Memory B cell (primary cell): Measurements from ENCODE around the gene KRTAP10-6.
"Not testable (repeated sequence)": the region's sequence is repeated elsewhere in the genome, so short reads cannot be mapped to it uniquely, and the experiment has no call there.

Experiments used
- ATAC-seq: fragments of 150-1000 bp; cut with Tn5 transposase; 2 replicates; pipeline ENCODE4 v1.10.0; 2021; ENCODE audit warnings: low read depth, mild to moderate bottlenecking, moderate library complexity
- DNase-seq, 2 donors: peaks; one replicate each; pipeline ENCODE4 v3.0.0; 2022; ENCODE audit warnings: low spot score in 2 of 2
- H3K27ac Mint-ChIP-seq: one replicate; pipeline ENCODE4 v1.8.0; 2022; ENCODE audit warnings: mild to moderate bottlenecking, moderate library complexity, mixed read lengths
- H3K27me3 Mint-ChIP-seq: one replicate; pipeline ENCODE4 v1.8.0; 2022; ENCODE audit warnings: mixed read lengths
- H3K36me3 Mint-ChIP-seq: one replicate; pipeline ENCODE4 v1.8.0; 2022; ENCODE audit warnings: mild to moderate bottlenecking, mixed read lengths
- H3K4me1 Mint-ChIP-seq: one replicate; pipeline ENCODE4 v1.8.0; 2022; ENCODE audit warnings: mixed read lengths
- H3K4me3 Mint-ChIP-seq: one replicate; pipeline ENCODE4 v1.8.0; 2022; ENCODE audit warnings: mild to moderate bottlenecking, moderate library complexity, mixed read lengths
- H3K9me3 Mint-ChIP-seq: one replicate; pipeline ENCODE4 v1.8.0; 2022; ENCODE audit warnings: mixed read lengths

KRTAP10-6 gene

DNA sequence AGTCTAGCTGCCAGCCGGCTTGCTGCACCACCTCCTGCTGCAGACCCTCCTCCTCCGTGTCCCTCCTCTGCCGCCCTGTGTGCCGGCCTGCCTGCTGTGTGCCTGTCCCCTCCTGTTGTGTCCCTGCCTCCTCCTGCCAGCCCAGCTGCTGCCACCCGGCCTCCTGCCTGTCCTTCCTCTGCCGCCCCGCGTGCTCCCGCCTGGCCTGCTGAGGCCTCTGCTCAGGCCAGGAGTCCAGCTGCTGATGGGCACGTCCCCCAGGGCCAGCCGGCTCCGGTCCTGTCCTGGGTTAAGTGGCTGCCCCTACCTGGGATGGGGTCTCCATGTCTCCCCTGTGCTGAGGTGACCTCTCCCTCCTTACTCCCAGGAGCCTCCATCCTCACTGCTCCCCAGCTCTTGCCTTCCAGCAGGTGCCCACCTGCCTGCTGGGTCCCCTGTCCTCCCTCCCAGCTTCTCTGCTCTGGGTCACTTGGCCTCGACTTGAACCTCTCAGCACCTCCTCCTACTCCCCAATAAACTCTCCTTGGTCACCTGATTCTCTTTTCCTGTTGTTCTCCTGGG is 20.4 kb upstream of the KRTAP10-6 start:
- Mint-ChIP-seq H3K27ac (no peak overlapping the region), H3K9me3 (peaks cover 15% of the 10 kb centered on the region), H3K4me1 (no peaks in the 10 kb centered on the region), H3K27me3 (peaks cover 18% of the 10 kb centered on the region), H3K36me3 (peaks cover 9% of the 10 kb centered on the region), H3K4me3 (no peak overlapping the region)
- DNase-seq (no peak), ATAC-seq (no peak)

DNA sequence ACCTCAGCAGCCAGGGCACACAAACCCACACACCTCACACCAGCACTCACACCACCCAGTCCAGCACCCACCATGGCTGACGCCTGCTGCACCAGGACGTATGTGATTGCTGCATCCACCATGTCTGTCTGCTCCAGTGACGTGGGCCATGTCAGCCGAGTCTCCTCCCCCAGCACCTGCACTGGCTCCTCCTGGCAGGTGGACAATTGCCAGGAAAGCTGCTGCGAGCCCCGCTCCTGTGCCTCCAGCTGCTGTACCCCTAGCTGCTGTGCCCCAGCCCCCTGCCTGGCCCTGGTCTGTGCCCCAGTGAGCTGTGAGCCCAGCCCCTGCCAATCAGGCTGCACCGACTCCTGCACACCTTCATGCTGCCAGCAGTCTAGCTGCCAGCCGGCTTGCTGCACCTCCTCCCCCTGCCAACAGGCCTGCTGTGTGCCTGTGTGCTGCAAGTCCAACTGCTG is 19.8 kb upstream of the KRTAP10-6 start, which contains the start of gene KRTAP10-8:
Gene KRTAP10-8 (plus strand): TSS at position 51 of the 458 bp plus-strand sequence. CDS start 22 bp downstream, at position 73.
- DNase-seq (no peak), ATAC-seq (no peak)
- Mint-ChIP-seq H3K4me3 (no peak within 1 kb of the TSS), H3K27ac (no peak within 1 kb of the TSS), H3K4me1 (no peaks in the 10 kb centered on the region), H3K27me3 (peaks cover 19% of the 10 kb centered on the region), H3K9me3 (peaks cover 15% of the 10 kb centered on the region), H3K36me3 (peaks cover 9% of the 10 kb centered on the region)

DNA sequence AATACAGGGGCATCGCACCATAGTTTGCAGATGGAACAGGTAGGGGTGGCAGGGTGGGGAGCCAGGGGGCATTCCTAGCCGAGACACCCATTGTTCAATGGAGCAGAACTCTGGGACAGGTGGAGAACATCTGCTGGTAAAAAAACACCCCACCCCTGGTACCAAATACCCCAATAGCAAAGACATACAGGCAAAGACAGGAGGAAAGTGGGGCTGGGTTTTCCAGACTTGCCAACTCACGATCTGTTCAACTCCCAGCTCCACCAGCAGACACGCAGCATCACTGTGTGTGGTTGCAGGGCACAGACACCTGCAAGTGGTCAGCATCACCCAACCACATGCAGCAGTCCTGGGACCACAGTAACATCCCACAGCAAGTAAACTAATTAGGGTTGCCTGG is 19.2 kb upstream of the KRTAP10-6 start:
- no peak for DNase-seq
- peaks cover 9% of the 10 kb centered on the region for H3K36me3 Mint-ChIP-seq
- no peak for ATAC-seq
- H3K9me3 Mint-ChIP-seq: peaks cover 16% of the 10 kb centered on the region
- no peaks in the 10 kb centered on the region for H3K4me1 Mint-ChIP-seq
- no peak overlapping the region for H3K27ac Mint-ChIP-seq
- peaks cover 20% of the 10 kb centered on the region for H3K27me3 Mint-ChIP-seq
- no peak overlapping the region for H3K4me3 Mint-ChIP-seq

DNA sequence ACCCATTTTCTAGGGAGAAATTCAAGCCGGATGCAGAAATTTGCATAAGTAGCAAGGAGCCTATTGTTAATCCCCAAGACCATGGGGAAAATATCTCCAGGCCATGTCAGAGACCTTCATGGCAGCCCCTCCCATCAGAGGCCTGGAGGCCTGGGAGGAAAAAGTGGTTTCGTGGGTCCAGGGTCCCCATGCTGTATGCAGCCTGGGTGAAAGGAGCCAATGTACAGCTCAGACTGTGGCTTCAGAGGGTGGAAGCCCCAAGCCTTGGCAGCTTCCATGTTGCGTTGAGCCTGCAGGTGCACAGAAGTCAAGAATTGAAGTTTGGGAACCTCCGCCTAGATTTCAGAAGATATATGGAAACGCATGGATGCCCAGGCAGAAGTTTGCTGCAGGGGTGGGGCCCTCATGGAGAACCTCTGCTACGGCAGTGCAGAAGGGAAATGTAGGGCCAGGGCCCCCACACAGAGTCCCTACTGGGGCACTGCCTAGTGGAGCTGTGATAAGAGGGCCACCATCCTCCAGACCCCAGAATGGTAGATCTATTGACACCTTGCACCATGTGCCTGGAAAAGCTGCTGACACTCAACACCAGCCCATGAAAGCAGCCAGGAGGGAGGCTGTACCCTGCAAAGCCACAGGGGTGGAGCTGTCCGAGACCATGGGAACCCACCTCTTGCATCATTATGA is 18.0 kb upstream of the KRTAP10-6 start:
- not testable (repeated sequence) for H3K4me1 Mint-ChIP-seq, H3K36me3 Mint-ChIP-seq, H3K27ac Mint-ChIP-seq, ATAC-seq, H3K4me3 Mint-ChIP-seq, DNase-seq
- Mint-ChIP-seq H3K9me3 (peaks cover 20% of the 10 kb centered on the region), H3K27me3 (peaks cover 21% of the 10 kb centered on the region)

DNA sequence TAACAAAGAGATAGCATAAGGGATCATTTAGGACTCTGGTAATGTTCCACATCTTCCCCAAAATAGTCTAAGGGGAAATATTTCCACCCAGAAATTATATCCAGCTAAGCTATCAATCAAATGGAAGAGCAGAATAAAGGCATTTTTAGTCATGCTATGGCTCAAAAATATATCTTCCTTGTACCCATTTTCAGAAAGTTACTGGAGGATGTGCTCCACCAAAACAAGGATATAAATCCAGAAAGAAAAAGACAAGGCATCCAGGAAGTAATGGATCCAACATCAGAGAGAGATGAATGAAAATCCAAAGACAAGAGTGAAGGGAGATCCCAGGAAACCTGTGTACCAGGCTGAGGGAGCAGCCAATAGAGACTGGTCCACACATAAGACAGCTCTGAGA is 16.9 kb upstream of the KRTAP10-6 start:
- no peak overlapping the region for H3K27ac Mint-ChIP-seq
- peaks cover 20% of the 10 kb centered on the region for H3K9me3 Mint-ChIP-seq
- no peak overlapping the region for H3K4me3 Mint-ChIP-seq
- DNase-seq (no peak), ATAC-seq (no peak)
- H3K4me1 Mint-ChIP-seq: no peaks in the 10 kb centered on the region
- peaks cover 24% of the 10 kb centered on the region for H3K27me3 Mint-ChIP-seq
- H3K36me3 Mint-ChIP-seq: peaks cover 9% of the 10 kb centered on the region

DNA sequence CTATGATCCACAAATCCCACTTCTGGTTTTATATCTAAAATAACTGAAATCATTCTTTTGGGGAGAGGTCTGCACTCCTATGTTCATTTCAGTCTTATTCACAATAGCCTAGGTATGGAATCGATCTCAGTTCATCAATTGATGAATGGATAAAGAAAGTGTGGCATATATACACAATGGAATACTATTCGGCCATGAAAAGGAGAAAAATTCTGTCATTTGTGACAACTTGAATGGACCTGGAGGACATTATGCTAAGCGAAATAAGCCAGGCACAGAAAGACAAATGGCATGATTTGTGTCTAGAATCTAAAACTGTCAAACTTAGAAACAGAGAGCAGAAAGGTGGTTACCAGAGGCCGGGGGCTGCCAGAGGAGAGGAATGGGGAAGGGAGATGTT is 14.2 kb upstream of the KRTAP10-6 start:
- peaks cover 17% of the 10 kb centered on the region for H3K9me3 Mint-ChIP-seq
- peaks cover 19% of the 10 kb centered on the region for H3K27me3 Mint-ChIP-seq
- H3K4me3 Mint-ChIP-seq: no peak overlapping the region
- DNase-seq: no peak
- ATAC-seq: no peak
- peaks cover 3% of the 10 kb centered on the region for H3K36me3 Mint-ChIP-seq
- H3K4me1 Mint-ChIP-seq: no peaks in the 10 kb centered on the region
- H3K27ac Mint-ChIP-seq: no peak overlapping the region

DNA sequence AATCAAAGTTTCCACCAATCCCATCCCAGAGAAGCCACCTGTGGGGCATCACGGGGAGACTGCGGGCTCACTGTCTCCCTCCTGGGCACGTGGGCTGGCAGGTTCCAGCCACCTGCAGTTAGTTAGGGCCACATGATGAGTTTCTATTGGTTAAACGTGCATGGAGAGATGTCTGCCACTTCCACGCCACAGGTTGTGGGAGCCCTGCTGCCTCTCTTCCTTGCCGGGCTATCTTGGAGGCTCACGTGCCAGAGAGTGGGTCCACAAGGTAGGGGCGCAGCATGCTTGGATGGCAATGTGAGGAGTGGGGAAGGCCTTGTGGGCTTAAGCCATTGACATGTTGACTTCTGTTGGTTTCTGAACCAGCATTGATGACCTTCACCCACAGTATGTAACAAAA is 11.6 kb upstream of the KRTAP10-6 start:
- ATAC-seq (no peak), DNase-seq (no peak)
- peaks cover 27% of the 10 kb centered on the region for H3K27me3 Mint-ChIP-seq
- H3K36me3 Mint-ChIP-seq: peaks cover 3% of the 10 kb centered on the region
- H3K9me3 Mint-ChIP-seq: peaks cover 8% of the 10 kb centered on the region
- H3K4me1 Mint-ChIP-seq: no peaks in the 10 kb centered on the region
- H3K4me3 Mint-ChIP-seq: no peak overlapping the region
- H3K27ac Mint-ChIP-seq: no peak overlapping the region

DNA sequence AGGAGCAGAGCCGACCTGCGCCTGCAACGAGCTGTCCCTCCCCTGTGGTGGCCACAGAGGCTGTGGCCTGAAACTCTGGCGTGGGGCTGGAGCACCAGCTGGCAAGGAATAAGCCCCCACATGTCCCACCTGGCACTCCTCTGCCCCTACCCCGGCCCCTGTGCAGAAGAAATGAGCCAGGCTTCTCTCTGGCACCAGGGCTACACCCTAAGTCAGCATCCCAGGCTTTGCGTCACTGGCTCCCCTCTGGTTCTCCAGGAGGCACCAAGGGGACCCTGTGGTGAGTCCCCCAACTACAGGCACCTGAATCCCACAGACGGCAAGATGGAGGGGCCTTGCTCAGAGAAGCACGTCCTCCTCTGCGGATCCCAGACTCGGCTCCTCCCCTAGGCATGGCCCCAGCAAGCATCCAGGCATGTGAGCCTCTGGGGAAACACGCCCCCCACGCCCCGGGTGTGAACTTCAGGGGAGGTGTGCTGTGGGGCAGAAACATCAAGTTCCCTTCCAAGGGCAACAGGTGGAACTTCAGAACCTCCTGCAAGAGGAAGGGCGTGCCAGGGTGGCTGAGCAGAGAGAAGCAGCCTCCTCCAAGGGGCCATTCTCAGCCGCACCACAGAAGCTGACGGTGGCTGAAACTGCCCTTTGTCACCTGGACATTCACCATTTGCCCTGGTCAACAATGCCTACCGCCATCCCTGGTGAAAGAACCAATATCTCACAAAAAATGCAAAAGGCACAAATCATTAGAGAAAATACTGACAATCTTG is 11.0 kb upstream of the KRTAP10-6 start:
- ATAC-seq (no peak), DNase-seq (no peak)
- no peaks in the 10 kb centered on the region for H3K4me1 Mint-ChIP-seq
- no peak overlapping the region for H3K4me3 Mint-ChIP-seq
- H3K36me3 Mint-ChIP-seq: peaks cover 4% of the 10 kb centered on the region
- H3K27me3 Mint-ChIP-seq: peaks cover 30% of the 10 kb centered on the region
- H3K27ac Mint-ChIP-seq: no peak overlapping the region
- H3K9me3 Mint-ChIP-seq: peaks cover 11% of the 10 kb centered on the region

DNA sequence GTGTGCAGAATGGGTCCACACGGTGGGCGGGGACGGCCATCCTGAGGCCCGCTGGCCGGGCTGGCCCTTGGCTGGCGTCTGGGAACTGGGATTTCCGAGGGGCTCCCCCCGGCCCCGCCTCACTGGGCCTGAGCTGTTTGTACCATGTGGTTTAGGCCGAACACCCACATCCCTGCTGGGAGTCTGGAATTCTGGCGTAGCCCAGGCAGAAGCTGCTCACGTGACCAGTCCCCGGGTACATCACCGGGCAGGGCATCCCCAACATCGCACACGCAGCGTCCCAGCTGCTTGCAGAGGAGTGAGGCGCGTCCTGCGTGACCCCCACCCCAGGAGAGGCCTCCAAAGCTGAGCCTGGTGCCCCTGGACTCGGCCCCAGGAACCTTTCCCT is 10.2 kb upstream of the KRTAP10-6 start:
- no peak overlapping the region for H3K27ac Mint-ChIP-seq
- H3K27me3 Mint-ChIP-seq: peaks cover 29% of the 10 kb centered on the region

DNA sequence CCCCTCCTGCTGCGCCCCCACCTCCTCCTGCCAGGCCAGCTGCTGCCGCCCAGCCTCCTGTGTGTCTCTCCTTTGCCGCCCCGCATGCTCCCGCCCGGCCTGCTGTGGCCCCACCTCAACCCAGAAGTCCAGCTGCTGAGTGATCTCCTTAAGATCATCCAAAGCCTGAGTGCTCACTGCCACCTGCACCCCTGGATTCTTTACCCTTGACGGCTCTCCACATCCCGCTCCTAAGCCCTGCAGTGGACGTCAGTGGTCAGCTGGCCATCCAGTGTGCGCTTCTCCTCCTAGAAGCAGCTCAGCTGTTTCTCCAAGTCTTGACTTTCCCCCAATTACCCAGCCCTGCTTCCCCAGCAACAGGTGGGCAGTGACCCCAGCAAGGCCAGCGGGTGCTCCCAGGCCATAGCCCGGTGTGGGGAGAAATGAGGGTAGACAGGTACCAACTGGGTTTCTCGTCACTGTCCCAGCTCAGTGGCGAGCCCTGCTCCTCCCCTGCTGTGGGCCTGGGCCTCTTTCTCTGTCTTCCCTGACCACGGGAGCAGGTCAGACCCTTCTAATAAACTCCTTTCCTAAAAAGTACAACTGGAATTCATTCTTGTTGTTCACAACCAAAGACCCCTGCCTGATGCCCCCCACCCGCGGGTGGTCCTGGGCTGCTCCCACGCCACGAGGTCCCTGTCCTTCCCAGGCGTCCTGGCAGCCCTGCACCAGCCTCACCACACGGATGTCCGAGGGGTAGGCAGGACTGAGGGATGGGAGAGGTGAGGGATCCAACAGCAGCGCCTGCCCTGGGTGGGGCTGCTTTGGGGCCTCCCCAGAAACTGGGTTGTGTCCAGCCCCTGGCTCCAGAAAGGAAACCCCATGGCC is 9.5 kb upstream of the KRTAP10-6 start:
- ATAC-seq (no peak), DNase-seq (no peak)
- no peak overlapping the region for H3K4me3 Mint-ChIP-seq
- H3K9me3 Mint-ChIP-seq: peaks cover 14% of the 10 kb centered on the region
- no peak overlapping the region for H3K27ac Mint-ChIP-seq
- peaks cover 29% of the 10 kb centered on the region for H3K27me3 Mint-ChIP-seq
- H3K36me3 Mint-ChIP-seq: peaks cover 4% of the 10 kb centered on the region
- H3K4me1 Mint-ChIP-seq: no peaks in the 10 kb centered on the region

More for the DNA sequence above, 10.2 kb upstream of the KRTAP10-6 start:
- Mint-ChIP-seq H3K4me3 (no peak overlapping the region), H3K9me3 (peaks cover 14% of the 10 kb centered on the region), H3K36me3 (peaks cover 4% of the 10 kb centered on the region), H3K4me1 (no peaks in the 10 kb centered on the region)
- DNase-seq: no peak
- no peak for ATAC-seq

DNA sequence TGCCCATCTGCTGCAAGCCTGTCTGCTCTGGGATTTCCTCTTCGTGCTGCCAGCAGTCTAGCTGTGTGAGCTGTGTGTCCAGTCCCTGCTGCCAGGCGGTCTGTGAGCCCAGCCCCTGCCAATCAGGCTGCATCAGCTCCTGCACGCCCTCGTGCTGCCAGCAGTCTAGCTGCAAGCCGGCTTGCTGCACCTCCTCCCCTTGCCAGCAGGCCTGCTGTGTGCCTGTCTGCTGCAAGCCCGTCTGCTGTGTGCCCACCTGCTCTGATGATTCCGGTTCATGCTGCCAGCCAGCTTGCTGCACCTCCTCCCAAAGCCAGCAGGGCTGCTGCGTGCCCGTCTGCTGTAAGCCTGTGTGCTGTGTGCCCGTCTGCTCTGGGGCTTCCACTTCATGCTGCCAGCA is 8.8 kb upstream of the KRTAP10-6 start:
- Mint-ChIP-seq H3K9me3 (peaks cover 12% of the 10 kb centered on the region), H3K27me3 (peaks cover 27% of the 10 kb centered on the region)
- H3K36me3 Mint-ChIP-seq, H3K4me1 Mint-ChIP-seq, H3K4me3 Mint-ChIP-seq, DNase-seq, H3K27ac Mint-ChIP-seq, ATAC-seq: not testable (repeated sequence)

DNA sequence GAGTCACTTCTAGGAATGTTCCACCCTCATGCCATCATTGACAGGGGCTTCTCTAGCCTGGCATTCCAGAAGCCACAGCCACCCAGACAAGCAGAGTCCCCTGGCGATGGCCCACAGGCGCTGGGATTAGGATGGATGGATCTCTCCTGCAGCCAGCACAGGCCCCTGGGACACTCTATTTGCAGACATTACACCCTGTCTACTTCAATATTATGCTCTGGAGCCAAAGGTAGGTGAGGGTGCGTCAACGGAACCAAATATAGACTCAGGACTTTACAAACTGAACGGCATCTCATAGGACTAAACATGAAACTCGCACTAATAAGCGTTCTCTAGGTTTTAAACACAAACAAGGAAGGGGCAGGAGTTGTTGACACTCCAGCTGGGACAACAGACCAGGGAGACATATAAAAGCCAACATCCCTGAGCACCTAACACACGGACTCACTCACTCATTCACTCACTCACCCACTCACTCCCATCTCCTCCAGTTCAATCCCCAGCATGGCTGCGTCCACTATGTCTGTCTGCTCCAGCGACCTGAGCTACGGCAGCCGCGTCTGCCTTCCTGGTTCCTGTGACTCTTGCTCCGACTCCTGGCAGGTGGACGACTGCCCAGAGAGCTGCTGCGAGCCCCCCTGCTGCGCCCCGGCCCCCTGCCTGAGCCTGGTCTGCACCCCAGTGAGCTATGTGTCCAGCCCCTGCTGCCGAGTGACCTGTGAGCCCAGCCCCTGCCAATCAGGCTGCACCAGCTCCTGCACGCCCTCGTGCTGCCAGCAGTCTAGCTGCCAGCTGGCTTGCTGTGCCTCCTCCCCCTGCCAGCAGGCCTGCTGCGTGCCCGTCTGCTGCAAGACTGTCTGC is 8.0 kb upstream of the KRTAP10-6 start, which contains the start of gene KRTAP10-7:
Gene KRTAP10-7 (plus strand): TSS at position 480 of the 861 bp plus-strand sequence. CDS start 25 bp downstream, at position 505.
- not testable (repeated sequence) for H3K36me3 Mint-ChIP-seq, H3K4me3 Mint-ChIP-seq, H3K9me3 Mint-ChIP-seq, DNase-seq, H3K4me1 Mint-ChIP-seq, ATAC-seq
- Mint-ChIP-seq H3K27ac (peak within 1 kb of the TSS; percentile 68), H3K27me3 (peaks cover 25% of the 10 kb centered on the region)
